RPMI7951 (cell line): ENCODE measurements around the gene HCFC1. TPM values are rescaled to one million over a fixed set of nuclear protein-coding genes. Genes with fewer than 3 reads are reported as not detected.
A peak's percentile ranks its signal among the peaks of the same experiment; 100 is the strongest.

Source experiments
- DNase-seq: peaks from one replicate; pipeline ENCODE4 v3.0.0-alpha.2; 2012; ENCODE audit warnings: low read depth
- total RNA-seq: library from RNA; depleted of rRNA; stranded (reverse); fragments of >200 nt; shearing (Covaris generic); gene quantifications from 2 replicates; pipeline ENCODE4 v1.2.3, GENCODE V29; 2014

HCFC1 gene
- total RNA-seq, 1 experiment from 2014 or later, result 23.6 TPM

DNA sequence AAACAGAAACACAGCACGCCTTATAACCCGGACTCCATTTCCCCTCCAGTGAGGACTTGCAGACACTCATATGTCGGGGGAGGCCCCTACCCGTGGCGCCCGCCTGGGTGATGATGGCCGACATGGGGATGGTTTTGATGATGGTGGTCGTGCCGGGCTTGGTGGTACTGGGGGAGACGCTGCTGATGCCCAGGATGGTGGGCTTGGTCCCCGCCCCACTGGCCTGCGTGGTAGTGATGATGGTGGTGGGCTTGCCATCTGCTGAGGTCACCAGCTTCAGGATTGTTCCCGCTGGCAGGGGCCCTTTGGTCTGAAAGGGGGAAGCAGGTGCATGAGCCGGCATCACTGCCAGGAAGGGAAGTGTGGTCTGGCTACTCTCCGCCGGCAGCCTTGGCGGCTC lies 14.4 kb downstream of the HCFC1 start:
- DNase-seq, result no peak

DNA sequence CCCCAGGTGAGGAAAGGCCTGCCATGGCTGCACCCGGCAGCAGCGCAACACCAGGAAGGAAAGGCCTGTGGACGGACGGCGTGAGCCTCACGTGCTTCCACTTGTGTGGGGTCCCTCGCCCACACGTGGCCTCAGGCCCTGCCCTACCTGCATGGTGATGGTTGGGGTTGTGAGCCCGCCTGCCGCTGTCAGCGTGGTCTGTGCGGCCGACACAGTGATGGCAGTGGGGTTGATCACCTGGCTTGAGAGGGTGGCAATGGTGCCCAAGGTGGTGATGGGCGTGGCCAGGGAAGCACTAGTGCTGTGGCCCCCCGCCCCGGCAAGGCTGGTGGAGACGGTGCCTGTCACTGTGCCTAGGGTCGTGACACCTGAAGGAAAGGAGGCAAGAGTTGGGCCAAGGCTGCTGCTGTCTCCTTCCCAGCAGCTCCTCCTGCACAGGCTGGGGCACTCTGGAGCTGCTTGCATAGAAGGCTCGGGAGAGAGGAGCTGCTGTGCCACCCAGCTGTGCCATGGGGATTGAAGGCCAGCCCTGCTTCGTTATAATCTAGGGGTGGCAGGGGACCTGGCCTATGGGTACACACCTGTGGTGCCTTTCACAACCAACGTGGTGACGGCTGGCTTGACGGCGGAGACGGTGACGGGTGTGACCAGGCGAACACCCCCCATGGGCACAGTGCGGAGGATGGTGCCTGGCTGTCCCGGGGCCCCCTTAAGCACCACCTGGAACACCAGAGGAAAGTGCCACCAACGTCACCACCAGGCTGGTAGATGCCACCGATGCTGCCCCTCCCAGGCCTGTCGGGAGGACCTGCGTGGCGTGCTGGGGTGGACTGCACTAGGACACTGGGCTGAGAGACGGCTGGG lies 15.3 kb downstream of the HCFC1 start:
- no peak for DNase-seq

DNA sequence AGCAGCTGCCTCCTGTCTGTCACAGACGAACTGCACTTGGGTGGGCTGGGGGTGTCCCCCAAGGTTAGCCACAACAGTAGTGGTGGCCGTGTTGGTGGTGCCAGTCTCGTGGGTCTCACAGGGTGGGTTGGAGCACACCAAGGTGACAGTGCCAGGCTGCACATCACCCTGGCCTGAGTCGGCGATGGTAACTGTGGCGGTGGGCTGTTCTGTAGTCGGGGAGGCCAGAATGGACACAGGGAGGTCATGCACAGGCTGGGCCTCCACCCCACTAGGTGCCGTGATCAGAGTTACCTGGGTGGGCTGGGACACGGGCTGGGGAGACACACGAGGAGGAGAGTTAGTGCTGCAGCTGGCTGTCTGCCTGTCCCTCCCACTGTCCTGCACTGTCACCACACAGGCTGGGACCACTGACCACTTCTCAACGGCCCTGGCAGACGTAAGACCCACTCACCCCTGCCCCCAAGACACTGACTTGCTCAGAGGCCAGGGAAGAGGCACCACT lies 16.3 kb downstream of the HCFC1 start:
- DNase-seq, result no peak

DNA sequence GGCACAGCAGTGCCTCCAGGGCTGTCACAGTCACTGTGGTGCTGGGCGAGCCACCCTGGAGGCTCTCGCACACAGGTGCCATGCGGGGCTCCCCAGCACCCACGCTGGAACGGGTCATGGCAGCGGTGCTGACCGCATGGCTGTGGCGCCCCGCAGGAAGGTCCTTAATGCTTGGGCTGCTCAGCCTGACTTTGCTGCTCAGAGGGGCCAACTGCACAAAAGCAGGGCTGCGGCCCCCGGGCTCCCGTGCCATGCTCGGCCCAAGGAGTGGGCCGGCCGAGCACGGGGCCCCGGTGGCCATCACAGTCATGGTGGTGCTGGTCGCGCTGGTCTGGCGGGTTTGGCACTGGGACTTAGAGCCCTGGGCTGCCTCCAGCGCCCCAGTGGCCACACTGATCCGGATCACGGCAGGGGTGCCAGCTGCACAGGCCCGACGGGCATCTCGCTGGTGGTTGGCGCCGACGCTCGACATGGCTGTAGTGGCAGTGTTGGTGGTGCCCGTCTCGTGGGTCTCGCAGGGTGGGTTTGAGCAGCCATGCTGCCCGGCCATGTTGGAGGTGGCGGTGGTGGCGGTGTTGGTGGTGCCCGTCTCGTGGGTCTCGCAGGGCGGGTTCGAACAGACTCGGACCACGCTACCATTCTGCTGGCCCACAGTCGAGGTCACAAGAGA lies 16.9 kb downstream of the HCFC1 start:
- no peak for DNase-seq

DNA sequence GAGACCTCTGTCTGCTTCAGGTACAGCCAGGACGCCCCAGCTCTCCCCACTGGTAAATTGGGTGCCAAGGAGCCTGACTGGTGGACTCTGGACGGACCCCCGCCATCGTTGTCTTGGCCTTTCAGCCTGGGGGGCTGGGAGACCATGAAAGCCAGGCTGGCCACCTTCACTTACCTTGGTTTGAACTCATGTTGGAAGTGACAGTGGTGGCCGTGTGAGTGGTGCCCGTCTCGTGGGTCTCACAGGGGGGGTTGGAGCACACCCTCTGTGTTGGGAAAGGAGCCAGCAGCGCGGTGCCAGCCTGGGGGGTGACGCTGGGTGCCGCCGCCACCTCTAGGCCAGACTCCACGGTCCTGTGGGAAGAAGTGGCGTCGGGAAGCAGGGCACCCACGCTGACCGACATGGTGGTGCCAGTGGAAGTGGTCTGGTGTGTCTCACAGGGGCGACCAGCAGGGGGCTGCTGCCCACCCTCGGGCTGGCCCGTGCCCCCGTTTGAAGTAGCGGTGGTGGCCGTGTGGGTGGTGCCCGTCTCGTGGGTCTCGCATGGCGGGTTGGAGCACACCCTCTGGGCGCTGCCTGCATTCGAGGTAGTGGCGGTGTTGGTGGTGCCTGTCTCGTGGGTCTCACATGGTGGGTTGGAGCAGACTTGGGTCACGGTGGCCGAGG lies 17.6 kb downstream of the HCFC1 start:
- DNase-seq, result no peak

DNA sequence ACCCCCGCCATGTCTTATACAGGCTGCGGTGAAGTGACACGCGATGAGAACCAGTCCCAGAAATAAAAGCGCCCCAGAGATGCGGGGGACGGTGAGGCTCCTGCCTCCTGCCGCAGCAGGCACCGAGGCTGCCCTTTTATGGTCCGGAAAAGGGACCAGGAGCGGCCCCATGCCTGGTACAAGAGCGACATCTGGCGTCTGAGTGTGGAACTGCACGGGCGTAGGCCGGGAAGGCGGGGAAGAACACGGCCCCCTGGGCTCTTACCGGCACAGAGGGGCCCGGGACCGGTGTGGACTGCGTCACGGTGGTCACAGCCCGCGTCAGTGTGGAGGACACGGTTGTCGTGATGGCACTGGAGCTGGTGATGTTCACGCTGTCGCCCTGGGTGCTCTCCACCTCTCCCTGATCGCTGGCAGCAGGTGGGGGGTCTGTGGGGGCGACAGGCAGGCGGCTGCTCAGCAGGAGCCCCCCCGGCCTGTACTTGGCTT lies 18.2 kb downstream of the HCFC1 start:
- DNase-seq, result peak; percentile 36

DNA sequence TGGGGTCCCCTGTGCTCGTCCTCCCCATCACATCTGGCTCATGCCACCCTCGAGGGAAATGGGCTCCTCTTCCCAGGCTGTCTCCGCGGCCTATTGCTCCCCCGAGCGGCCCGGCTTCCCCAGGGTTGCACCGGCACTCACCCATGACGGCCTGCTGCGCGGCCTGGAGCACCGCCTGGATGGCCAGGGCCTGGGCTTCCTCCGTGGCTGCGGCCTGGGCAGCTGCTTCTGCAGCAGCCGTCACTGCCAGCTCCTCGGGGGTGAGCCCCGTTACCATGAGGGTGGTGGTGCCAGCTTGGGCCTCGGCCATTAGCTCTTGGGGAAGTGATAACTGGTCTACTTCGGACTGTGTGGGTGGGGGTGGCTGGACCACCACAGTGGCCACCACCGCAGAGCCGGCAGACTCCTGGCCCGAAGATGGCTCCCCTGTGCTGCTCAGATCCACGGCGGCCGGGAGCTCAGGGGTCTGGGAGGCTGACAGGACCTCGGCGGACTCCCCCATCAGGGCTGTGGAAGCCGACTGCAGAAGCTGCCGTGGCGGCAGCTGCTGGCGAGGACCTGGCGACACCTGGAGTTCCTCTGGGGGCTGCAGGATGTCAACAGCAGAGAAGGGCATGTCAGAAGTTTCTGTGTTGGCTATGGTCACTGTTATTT lies 19.1 kb downstream of the HCFC1 start:
- no peak for DNase-seq

DNA sequence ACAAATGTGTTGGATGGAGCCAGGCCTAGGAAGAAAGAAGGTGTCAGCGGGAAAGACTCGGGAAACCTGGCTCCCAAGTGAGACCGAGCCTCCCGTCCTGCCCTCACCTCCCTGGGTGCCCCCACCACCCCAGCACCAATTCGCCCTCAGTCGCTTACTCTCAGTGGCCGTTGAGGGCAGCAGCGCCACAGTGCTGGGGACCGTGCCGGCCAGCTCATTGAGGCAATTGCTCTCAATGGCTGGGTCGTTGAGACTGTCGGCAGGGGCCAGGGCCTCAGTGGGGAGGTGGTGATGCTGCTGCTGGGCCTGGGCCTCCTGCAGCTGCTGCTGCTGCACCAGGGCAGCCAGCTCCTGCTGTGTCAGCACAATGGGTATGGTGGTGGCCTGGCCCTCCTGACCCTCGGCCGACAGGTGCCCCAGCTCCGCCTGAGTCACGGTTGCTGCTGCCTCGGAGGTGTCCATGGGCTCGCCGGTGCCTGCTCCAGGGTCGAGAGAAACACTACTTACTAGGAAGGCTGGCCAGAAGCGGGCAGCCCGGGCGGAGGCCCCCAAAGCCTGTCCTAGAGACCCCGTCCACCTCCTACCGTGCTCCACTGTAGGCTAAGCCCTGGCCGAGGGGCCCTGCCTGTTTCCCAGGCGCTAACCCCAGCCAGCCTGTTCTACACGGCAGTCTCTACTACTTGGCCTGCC lies 19.8 kb downstream of the HCFC1 start:
- DNase-seq, result no peak

DNA sequence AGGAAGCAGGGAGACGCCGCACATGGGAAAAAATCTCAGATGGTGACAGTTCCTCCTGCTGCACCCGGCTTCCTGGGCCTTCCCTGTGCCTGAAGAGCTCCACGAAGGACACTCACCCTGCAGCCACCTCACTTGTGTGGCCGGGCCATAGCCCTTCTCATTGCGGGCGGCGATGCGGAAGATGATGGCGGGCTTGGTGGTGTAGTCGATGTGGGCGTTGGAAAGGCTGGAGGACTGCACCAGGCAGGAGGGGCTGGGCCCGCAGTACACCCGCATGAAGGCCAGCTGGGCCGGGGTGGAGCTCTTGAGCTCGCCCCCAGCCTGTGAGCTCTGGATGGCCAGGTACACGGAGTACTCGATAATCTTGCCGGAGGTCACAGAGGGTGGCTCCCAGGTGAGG lies 21.5 kb downstream of the HCFC1 start:
- DNase-seq, result no peak

DNA sequence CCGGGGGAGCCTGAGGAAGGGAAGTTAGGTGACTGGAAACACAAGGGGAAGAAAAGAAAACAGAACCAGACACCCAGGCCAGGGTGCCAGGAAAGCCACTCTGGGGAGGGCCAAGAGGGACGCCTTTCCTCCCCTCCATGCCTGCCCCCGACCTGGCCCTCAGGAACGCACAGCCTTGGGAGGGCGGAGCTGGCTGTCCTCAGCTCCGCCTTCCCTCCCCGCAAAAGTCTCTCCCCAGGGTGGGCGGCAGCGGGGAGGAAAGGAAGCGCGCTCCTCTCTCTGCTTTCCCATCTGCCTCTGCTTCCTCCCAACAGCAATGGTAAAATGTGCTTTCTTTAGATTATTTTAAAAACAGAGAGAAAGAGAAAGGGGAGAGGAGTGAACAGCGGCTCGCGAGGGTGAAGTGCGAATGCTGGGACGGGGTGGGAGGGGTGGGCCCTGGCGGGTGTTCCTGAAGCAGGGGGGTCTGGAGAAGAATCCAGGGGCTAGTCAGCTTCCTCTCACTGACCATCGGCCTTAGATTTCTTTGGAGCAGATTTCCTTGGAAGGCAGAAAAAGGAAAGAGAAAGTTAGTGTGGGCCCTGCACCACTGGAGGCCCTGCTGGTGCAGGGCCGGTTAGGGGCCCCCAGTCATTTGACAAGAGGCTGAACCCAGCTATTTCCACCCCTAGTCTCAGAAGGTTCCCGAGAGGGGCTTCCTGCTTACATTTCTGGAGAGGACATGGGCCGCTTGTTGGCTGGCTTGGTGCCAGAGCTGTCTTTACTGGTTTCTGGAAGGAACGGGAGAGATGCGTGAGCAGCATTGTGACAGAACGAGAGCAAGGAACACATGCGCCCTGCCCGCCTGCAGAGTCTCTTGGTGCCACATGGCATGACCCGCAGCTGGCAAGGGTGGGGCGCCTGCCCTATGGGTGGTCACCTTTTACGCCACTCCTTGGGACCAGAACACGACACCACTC lies 22.5 kb downstream of the HCFC1 start:
- DNase-seq, result no peak

DNA sequence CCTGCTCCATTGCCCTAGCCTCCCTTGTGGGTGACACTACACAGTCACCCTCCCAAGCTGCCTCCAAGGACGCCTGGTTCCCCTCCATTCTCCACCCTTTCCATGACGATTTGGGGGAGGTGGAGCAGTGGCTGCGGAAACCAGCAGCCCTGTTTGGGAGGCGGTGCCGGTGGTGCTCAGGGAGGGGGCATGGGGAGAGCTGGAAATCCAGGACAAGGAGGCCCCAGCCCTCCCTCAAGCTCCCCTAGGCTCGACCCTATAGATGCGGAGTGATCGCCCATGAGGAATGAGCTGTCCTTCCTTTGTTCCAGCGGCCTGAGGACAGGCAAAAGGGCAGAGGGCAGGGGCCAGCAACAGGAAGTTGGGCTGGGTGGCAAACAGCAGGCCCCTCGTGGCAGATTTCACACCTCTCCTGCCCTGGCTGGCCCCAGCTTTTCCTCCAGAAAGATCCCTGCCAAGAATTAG lies 23.6 kb downstream of the HCFC1 start:
- no peak for DNase-seq

DNA sequence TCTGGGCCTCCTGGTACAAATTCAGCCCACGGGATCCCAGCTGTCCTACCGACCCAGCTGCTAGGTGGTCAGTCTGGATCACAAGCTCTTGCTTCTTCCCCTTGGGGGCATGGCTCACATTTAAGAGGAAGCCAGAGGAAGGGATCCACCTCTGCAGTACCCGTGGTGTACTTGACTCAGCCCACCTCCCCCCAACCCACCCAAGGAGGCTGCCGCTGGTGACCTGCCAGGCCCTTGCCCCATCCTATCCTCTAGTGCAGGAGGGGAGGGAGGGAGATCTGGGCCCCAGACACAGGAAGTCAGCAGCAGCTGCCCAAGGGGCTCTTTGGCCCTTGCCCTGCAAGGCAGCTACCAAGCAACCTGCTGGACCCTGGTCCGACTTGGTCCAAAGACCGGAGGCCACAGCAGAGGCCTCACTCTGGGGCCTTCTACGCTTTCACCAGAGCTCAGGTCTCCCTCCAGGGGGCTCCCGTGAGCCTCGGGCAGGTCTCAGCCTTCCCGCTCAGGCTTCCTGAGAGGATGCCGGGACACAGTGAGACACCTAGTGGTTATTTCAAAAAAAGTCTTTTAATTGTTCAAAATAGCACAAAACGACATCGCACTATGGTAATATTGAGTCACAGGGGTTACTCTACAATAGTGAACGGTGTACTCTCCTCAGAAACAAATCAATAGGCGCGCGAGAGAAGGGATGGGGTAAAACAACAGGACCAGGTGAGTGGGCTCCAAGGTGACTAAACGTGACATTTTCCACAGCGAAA lies 24.4 kb downstream of the HCFC1 start:
- DNase-seq, result peak; percentile 60

DNA sequence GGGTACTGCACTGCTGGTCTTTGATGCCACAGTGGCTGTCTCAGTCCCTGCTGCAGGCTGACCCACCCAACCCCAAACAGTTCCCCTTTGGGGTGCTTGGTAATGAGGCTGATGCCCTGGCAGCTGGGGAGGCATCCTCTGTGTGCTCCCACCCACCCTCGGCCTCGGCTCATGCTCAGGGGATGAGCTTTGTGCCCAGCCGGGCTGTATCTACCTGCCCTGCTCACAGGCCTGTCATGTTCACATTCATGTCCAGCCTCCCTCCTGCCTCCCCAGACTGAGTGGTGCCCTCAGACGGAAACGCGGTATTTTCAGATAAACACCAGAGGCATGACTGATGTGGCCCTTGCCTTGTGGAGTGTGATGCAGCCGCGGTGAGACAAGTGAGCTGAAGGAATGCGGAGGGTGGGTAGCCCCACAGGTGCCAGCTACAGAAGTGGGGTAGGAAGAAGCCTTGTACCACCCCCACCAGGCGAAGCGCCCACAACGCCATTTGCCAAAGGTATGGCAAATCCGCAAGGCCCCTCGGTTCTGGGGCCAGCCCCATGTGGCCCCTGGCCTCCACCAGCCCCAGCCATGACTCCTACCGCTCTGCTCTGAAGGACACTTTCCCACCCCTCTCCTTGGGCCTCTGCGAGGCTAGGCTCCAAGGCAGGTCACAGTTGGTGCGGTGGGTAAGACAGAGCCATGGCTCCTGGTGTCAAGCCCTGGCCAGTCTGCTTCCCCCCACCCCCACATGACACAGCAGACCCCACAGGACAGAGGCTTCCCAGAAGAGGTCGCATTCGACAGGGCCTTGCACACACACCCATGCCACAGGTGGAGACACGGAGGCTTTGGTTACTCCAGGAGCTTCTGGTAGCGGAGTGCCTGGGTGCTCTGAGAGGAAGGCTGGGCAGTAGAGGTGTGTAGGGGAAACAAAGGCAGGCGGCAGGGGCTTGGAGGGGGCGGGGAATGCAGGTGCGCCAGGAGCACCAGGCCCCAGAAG lies 25.4 kb downstream of the HCFC1 start:
- no peak for DNase-seq

DNA sequence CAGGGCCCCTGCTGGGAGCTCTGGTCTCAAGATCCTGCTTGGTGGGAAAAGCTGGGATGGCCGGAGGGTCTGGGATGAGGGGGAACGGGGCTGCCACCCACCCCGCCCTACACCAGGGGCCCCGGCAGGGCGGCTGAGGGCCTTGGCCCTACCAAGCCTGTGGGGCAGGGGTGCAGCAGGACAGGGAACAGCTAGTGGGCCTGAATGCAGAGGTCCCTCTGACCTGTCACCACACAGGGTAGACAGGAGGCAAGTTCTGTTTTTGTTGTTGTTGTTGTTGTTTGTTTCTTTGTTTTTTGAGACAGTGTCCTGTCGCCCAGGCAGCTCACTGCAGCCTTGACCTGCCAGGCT lies 26.8 kb downstream of the HCFC1 start:
- no peak for DNase-seq

DNA sequence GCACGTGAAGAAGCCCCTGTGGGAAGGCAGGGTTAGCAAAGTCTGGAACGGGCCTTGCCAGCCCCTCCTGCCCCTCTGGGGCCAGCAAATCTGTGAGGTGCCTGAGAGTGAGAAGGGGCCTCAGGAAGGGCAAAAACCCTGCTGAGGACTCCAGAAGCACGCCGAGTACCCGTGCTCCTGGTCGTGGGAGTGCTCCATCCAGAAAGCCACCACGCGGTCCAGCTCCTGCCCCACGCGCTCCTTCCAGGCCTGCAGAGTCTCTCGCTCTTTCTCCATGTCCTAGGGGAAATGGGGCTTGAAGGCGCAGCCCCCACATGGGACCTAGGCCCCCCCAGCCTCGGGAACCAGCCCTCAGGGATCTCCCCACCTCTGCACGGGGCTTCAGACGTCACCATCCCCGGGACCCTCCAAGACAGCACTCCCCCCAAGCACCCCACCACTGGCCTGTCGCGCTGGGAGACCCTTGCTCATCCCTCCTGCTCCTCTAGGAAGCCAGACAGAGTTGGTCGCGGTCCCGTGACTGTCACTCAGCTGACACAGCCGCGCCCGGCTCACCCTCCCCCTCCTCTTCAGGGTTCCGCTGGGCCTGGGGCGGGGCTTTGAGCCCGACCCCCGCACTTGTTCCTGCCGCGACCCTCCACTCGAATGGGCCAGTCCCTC lies 27.3 kb downstream of the HCFC1 start, which contains the start of gene RENBP:
Gene RENBP, minus strand, starts transcription at position 504 of the 660 bp plus-strand sequence. Its CDS starts 33 bp downstream, at position 471.
- DNase-seq, result no peak

DNA sequence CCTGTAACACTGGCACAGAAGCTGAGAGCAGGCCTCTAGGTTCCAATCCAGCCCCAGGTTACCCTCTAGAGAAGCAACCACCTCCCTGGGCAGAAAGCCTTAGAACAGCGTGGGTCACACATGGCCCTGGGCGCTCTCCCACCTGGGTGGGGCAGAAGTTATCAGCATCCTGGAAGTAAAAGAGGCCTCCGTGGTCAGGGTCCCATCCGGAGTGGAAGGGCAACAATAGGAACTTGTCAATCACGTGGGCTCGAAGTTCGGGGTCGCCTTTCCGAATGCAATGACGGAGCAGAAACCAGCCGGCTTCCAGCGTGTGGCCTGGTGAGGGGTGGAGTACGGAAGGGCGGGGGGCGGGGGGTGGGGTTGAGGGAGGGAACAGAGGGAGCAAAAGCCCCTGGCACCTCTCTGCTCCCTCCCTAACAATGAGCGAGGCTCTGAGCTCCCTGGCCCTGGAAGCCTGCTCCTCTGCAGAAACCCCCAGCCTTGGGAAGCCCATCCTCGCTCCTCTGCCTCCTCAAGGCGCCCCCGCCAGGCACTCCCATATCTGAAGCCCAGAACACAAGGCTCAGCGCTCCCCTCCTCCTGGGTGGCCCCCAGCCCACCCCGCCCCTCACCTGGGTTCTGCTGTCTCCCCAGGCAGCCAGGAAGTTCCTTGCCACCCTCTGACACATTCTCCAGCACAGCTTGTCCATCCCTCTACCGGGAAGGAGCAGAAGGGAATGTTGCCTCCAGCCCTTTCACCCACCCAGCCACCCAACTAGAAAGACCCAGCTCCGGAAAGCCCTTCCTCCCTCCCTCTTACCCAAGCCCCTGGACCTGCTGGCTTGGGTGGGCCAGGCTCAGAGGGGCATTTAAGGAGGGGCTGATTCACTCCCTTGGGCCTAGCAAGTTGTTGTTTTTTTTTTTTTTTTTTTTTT lies 30.0 kb downstream of the HCFC1 start:
- DNase-seq, result no peak
